GM18873 (cell line): ENCODE results near the gene PARG.
"Not testable (repeated sequence)": the region's sequence is repeated elsewhere in the genome, so short reads cannot be mapped to it uniquely, and the experiment has no call there.

ENCODE experiments used
- ATAC-seq: cut with Tn5 transposase; IDR thresholded peaks from one replicate; pipeline ENCODE4 v1.9.1; 2021; ENCODE audit warnings: mild to moderate bottlenecking, moderate library complexity, moderate number of reproducible peaks; ENCODE audit not compliant: unreplicated experiment, low FRiP score

PARG gene

DNA sequence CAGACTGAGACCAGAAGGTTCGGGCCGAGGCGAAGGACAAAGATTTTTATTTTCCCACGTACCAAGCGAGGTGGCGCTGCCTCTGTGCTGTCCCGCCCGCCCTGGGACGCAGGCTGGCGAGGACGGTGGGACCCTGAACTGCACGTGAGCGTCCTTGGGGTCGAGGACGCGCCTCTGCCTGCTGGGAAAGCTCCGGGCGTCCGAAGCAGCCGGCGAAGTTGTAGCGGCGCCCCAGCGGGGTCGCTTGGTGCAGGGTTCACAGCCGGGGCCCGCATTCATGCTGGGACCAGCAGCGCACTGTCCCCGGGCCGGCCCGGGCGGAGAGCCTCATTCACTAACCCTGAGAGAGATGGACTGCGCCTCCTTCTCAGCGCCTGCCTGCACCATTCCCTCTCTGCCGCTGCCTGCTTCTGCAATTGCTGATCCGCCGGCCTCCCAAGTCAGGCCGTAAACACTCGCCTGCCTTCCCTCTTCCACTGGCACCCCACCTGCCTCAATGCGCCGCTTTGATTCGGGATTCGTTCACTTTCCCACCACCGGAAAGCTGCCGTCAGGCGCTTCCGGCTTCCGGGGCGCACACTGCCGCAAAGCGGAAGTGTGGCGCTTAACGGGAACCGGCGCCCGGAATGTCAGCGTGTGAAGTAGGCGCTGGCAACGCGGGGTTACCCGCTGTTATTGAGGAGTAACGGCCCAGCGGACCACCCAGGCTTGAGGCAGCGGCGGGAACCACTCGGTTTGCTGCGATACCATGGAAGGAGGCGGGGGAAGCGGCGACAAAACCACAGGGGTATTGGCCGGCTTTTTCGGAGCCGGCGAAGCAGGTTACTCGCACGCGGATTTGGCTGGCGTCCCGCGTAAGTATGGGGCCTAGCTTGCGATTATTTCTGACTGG is at the start of gene PARG, which contains the start of gene TIMM23B:
PARG (minus strand) TSS at position 581 of the 892 bp plus-strand sequence; CDS start at position 279, 302 bp downstream.
TIMM23B (plus strand) TSS at position 607 of the 892 bp plus-strand sequence; CDS start at position 749, 142 bp downstream.
- ATAC-seq, result peak; percentile 60

DNA sequence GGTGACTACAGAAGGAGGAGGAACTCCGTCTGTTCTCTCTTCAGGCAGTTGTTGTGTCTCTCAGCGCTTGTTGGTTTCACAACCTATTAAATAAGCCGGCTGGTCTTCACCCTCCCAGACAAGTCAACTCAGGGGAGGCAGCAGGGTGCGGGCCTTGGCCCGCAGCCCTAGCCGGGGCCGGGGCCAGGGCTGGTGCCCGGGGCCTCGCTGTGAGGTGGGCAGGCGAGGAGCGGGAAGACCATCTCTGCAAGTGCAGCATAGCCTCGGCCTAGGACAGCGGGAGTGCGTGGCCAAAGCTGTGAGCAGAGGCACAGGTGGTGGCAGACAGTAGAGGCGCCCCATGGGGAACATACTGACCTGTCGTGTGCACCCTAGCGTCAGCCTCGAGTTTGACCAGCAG is 46.5 kb upstream of the PARG start, which contains the start of gene AGAP6:
AGAP6 (plus strand) TSS at position 31 of the 400 bp plus-strand sequence; CDS start at position 341, 310 bp downstream.
- not testable (repeated sequence) for ATAC-seq

DNA sequence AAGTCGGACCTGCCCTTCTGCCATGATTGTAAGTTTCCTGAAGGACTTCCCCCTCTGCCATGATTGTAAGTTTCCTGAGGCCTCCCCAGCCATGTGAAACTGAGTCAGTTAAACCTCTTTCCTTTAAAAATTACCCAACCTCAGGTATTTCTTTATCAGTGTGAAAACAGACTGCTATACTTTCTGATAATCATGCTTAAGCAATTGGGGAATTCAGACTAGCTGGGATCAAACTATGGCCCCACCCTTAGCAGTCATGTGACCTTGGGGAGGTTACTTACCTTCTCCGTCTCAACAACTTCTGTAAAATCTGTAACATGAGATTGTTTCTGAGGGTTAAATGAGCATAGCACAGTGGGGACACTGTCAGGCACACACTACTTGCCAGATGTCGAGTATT is 45.4 kb upstream of the PARG start:
- not testable (repeated sequence) for ATAC-seq

DNA sequence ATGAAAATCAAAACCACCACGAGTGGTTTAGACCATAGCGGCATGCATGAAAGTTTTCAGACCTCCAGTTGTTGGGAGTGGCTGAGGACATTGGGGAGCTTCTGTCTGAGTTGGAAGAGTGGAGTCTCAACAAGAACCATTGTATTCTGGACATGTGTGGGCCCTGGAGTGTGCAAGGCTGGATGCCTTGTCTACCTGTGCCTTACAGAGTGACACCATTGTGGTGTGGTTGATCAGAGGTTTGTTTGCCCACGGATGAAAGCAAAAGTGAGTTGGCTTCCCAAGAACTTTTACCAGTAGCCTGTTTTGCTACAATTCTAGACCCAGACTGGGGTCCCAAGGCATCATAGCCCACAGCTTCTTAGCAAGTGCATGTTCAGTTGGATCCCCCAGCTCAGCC is 35.9 kb upstream of the PARG start:
- not testable (repeated sequence) for ATAC-seq

DNA sequence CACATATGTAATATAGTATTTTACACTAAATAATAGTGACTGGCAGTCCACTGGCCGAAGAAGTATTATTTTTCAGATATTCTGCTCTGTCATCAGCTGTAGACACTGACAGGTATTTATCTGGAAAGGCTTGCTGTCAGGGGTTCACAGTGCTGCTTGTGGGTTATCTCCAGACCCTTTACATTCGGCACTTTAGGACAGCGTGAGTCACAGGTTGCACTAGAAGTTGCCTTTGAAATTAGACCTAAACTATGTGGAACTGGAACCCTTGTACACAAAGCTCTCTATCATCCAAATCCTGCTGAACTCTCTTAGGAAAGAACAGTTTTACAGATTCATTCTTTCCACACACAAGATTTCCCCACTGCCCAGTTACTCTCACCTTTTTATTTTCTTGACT is 30.3 kb upstream of the PARG start:
- ATAC-seq, result not testable (repeated sequence)

DNA sequence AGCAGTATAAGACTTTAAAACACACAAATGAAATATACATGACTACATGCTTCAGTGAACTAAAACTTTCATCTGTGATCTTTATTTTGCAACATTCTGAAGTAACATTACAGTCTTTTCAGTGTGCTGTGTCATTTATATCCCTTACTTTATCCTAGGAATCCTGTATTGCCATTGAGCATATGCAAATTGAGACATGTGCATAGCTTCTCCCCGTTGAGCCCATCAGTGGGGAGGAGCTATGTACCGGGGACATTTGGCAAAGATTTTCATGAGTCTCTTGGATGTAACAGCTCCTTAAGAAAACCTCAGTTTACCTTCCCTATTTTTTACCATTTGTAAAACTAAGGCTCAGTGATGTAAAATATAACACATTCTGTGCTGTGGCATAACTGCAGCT is 29.6 kb upstream of the PARG start:
- not testable (repeated sequence) for ATAC-seq

DNA sequence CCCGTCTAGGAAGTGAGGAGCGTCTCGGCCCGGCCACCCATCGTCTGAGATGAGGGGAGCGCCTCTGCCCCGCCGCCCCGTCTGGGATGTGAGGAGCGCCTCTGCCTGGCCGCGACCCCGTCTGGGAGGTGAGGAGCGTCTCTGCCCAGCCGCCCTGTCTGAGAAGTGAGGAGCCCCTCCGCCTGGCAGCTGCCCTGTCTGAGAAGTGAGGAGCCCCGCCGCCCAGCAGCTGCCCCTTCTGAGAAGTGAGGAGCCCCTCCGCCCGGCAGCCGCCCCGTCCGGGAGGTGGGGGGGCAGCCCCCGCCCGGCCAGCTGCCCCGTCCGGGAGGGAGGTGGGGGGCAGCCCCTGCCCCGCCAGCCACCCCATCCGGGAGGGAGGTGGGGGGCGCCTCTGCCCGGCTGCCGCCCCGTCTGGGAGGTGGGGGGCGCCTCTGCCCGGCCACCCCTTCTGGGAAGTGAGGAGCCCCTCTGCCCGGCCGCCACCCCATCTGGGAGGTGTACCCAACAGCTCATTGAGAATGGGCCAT is 28.6 kb upstream of the PARG start:
- ATAC-seq, result not testable (repeated sequence)

DNA sequence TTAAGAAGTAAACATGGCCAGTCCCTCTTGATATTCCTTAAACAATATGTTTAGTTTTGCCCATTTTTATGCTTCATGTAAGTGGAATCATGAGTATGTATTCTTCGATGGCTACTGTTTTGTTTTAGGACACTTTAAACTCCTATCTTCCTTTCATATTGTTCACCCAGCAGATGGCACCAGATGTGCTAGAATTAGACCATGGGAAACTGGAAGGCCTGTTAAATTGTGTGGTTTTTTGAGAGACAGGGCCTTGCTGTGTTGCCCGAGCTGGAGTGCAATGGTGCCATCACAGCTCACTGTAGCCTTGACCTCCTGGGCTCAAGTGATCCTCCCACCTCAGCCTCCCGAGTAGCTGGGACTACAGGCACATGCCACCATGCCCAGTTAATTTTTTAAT is 11.3 kb upstream of the PARG start:
- ATAC-seq, result not testable (repeated sequence)

DNA sequence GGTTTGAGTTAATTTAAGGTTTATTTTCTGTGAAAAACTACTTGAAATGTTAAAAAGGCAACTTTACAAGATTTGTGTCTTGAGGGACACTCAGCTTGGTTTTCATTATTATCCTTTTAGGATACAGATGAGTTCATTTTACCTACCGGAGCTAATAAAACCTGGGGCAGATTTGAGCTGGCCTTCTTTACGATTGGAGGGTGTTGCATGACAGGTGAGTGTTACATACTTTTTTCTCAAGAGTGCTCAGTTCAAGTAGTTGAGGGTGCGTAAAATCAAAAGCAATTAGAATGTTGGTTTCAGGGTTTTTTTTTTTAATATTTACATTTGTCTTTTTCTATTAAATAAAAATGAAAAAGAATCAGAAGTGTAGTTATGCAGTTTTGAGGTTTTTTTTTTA is 10.2 kb upstream of the PARG start:
- not testable (repeated sequence) for ATAC-seq

DNA sequence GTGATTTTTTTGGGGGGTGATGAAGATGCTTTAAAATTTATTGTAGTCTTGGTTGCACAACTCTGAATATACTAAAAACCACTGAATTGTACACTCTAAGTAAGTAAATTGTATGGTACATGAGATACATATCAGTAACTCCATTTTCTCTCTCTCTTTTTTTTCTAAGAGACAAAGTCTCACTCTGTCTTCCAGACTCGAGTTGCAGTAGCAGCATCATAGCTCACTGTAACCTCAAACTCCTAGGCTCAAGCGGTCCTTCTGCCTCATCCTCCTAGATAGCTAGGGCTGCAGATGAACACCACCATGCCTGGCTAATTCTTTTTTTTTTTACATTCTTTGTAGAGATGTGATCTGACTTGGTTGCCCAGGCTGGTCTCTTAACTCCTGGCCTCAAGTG is 6.9 kb upstream of the PARG start:
- ATAC-seq, result not testable (repeated sequence)

DNA sequence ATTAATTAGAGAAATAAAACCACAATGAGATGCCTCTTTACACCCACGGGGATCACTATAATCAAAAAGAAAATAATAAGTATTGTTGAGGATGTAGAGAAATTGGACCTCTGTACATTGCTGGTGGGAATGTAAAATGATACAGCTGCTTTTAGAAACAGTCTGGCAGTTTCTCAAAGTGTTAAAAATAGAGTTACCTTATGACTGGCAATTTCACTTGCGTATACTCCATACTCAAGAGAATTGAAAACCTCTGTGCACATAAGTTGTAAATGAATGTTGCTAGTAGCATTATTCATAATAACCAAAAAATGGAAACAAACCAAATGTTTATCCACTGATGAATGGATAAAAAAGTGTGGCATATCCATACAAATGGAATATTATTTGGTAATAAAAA is 6.3 kb upstream of the PARG start:
- ATAC-seq, result peak; percentile 69

DNA sequence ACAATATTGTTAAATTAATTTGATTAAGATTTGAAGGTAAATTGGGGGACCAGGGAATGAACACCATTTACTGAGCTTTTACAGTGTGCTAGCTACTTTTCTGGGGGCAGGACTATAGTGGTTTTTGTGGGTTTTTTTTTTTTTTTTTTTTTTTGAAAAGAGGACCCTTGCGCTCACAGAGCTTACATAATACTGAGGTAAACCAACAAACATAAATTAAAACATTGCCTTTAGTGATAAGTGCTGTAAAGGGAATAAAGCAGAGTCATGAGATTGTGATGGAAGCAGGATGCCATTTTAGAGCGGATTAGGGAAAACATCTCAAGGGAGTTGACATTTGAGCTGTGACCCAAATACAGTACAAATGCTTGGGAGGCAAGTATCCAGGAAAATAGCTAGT is 1.8 kb upstream of the PARG start:
- not testable (repeated sequence) for ATAC-seq

DNA sequence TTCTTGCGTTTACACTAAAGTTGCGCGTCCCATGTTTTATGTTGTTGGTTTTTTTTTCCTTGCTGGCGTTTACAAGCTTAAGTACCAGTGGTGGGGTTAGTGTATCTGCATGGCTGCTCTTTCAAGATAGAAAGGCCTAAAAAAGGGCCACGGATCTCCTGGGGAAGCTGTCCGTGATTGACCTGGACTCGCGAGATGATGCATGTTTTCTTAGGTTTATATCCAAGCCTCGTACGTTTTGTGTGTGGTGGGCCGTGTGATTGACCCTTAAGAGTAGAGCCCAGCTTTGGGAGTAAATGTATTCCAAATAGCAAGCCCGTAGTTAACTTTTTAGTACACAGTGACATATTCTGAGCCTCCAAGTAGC is 495 bp upstream of the PARG start:
- ATAC-seq, result not testable (repeated sequence)

DNA sequence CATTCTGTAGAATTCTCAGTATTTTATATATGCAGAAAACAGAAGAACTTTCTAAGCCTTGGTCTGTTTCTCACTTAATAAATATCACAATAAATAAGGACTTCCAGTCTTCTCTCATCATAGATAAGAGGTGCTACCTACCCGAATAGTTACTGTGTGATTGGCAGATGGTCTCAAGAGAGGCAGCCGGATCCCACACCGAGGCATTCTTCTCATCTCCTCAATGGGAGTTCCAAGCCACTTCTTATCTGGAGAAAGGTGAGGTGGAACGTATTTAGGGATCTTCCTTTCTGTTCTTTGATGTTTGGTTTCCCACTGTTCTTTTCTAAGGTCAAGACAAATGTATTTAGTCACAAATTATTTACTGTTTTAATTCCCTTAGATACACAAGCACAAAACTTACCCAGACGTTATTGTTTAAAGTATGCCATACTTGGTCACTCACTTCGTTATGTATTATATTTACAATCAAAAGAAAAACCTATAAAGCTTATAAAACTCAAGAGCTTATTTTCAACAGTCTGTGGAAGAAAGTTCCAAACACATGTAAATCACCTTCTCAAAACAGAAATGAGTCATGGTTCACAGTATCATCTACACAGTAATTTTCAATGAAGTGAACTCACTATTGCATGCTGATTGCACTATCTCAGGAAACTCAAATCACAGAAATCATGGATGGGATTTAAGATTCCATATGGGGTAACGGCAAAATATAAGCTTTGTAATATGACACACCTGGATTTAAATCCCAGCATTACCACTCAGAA is 9.7 kb downstream of the PARG start:
- ATAC-seq, result not testable (repeated sequence)

DNA sequence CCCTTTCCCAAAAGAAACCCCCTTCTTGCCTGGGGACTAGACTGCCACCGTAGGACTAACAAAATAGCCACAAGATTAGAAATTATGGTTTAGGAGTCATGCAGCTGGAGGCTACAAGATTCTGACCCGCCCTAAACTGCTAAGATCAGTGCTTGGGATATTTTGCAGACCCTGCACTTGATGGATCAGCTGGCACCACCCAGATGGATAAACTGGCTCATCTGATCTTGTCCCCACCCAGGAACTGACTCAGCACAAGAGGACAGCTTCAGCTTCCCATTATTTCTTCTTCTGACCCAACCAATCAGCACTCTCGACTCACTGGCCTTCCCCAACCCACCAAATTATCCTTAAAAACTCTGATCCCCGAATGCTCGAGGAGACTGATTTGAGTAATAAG is 10.6 kb downstream of the PARG start:
- ATAC-seq, result not testable (repeated sequence)

DNA sequence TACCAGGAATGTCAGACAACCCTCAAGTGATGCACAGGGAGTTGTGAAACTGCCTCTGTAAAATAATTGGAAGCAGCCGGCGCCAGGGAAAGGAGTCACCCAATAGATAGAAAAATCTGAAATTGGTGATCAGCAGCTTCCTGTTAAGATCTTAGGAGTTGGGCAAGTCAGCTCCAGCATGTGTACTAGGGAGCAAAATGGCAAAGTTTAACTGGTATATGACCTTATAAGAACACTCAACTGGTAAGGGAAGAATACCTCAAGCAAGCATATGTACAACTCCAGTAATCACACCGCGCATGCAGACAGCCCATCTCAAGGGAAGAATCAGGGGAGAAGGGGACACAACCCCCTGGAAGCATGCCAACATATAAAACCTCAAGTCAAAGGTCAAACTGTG is 18.3 kb downstream of the PARG start:
- not testable (repeated sequence) for ATAC-seq

DNA sequence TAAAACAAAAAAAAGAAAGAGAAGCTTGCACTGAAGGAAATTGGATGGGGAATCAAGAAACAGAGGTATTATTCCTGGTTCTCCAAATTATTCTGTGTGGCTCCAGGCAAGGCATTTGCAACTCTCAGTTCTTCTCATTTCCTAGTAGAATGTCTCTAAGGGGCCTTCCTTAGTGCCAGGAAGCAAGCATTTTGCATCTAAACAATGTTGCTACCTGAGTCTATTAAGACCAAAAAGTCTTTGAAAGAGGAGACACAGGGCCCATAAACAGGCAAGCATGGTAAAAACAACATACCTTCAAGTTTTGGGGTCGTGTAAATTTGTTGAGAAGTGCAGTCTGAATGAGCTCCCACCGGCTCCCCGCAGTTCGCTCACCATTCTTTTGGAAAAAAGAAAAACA is 19.8 kb downstream of the PARG start:
- ATAC-seq, result not testable (repeated sequence)

DNA sequence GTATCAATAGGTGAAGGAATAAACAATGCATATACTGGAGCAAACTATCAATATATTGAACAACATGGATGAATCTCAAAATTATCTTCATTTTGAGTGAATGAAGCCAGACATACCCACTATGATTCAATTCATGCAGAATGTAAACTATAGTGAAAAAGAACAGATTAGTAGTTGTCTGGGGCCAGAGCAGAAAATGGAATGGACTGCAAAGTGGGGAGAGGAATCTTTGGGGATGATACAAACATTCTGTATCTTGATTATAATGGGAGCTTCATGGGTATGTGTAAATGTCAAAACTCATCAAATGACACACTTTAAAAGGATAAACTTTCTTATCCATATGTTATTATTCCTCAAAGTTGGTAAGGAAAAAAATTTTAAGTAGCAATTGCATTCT is 23.9 kb downstream of the PARG start:
- not testable (repeated sequence) for ATAC-seq

DNA sequence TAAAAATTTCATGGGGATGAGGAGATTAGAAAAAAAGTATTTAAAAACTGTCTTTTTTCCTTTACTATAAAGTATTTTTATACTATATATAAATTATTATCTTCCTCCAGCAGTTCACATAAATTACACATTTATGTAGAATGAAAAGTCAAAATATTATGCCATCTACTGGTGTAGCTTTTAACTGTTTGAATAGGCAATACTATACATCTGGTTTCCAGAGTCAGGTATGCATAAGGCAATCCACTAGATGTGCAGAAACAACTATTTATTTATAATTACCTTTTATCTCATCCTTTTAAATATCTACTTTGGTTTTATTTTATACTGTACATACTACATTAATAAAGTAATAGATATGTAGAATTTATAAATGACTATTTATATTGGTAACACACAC is 25.4 kb downstream of the PARG start:
- not testable (repeated sequence) for ATAC-seq

DNA sequence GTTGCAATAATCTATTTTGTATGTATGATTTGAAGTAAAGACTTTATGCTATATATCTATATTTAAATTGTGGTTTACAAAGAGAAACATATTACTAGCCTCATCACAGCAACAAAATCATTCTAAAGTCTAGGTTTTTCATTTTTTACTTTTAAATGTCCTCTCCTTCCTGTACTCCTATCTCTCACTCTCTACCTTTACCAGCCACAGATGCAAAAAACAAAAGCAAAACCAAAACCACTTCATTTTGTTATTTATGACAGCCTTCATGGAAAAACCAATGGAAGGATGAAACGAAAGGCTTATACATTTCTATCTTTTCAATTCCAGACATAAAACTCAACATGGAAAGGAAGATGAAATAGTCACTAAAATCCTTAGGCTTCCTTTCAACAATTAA is 31.5 kb downstream of the PARG start:
- ATAC-seq, result not testable (repeated sequence)
